GM19438 (cell line): ENCODE results near the gene MAGEB17.
"Not testable (repeated sequence)": the region's sequence is repeated elsewhere in the genome, so short reads cannot be mapped to it uniquely, and the experiment has no call there.

ENCODE experiments used
- ATAC-seq: cut with Tn5 transposase; IDR thresholded peaks from one replicate; pipeline ENCODE4 v1.9.1; 2021; ENCODE audit warnings: low read depth; ENCODE audit not compliant: unreplicated experiment

The MAGEB17 gene, protein sequence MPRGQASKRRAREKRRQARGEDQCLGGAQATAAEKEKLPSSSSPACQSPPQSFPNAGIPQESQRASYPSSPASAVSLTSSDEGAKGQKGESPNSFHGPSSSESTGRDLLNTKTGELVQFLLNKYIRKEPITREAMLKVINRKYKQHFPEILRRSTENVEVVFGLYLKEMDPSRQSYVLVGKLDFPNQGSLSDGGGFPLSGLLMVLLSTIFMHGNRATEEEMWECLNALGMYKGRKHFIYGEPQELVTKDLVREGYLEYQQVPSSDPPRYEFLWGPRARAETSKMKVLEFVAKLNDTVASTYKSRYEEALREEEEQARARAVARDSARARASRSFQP

GRCh38 chrX:16167181-16167580, at the start of gene MAGEB17:
Gene MAGEB17 (plus strand): TSS chrX:16167481. CDS start chrX:16170383, 2,902 bp downstream.
- ATAC-seq: no peak

DNA sequence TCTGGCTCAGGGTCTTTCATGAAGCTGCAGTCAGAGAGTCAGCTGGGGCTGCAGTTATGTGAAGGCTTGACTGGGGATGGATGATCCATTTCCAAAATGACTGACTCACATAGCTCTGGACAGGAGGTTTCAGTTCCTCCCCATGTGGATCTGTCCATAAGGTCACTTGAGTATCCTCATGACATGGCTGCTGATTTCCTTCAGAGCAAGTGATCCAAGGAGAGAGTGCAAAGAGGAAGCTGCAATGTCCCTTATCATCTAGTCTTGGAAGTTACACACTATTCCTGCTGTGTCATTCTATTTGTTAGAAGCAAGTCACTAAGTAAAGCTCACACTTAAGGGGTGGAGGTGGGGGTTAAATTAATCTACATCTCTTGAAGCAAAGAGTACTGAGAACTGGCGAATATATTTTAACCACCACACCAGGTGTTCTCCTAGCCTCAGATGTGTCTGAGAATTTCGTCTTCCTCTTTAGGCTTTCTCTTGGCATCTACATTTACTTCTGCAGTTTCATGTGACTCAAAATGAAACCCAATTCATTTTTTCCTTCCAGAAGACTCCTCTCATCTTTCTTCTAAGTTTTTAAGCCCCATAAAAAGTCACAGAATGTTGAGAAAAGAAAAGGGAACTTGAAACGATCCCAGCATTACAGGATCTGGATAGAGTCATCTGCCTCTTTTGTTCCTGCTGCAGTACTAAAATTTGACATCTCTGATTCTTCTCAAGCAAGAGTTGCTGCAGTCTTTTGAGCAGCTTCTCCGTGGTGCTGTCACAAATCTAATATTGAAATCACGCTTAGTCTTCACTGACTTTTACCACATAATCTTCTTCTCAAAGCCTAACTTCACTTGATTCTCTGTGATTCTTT, 47.7 kb upstream of the MAGEB17 start:
- ATAC-seq: peak; percentile 86

DNA sequence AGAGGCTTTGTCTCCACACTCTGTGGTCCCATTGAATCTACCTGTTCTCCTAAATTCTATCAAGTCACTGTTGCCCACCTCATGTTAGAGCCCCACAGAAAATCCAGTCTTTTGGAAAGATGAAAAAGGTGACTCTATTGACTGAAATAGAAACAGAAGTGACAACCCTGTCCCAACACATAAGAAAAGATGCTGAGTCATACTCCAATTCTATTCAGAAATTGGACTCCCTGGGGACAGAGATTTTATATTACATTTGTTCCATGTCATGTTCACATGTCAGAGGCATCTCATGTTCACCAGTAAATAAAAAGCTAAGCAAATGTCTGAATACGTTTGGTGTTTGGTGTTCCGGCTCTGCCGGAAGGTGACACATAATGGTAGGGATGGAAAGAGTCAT, 46.9 kb upstream of the MAGEB17 start:
- no peak for ATAC-seq

DNA sequence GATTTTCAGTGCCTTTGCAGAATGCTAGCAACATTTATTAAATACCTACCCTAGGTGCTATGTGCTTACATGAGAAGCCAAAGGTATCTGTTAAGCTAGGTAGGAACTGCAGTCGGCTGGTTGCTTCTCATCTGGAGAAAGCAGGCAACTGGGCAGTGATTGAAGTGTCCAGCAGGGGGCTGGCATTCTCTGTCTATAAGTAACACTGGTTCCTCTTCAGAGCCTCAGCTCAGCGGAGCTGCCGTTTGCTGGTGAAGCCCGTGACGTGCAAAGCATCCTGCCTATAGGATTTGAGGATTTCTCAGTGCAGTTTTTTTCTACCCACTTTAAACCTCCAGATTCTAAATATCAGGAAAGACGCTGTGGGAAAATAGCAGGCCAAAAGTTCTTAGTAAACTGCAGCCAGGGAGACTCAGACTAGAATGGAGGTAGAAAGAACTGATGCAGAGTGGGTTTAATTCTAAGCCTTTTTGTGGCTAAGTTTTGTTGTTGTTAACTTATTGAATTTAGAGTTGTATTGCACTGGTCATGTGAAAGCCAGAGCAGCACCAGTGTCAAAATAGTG, 44.0 kb upstream of the MAGEB17 start, which contains the start of gene GRPR:
GRPR (plus strand) TSS at position 344 of the 565 bp plus-strand sequence. CDS start 389 bp downstream, outside the sequence.
- peak; percentile 49 for ATAC-seq

DNA sequence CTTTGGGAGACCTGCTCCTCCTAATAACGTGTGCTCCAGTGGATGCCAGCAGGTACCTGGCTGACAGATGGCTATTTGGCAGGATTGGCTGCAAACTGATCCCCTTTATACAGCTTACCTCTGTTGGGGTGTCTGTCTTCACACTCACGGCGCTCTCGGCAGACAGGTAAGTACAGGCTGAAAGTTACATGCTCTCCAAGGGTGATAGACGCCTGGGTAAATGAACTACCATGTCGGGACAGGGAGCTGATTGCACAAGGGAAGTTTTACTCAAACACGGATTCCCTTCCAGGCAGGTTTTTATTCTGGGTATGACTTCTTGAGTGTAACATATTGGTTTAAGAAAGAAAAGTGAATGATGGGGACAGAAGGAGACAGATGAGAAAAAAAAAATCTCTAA, 43.1 kb upstream of the MAGEB17 start:
- no peak for ATAC-seq

DNA sequence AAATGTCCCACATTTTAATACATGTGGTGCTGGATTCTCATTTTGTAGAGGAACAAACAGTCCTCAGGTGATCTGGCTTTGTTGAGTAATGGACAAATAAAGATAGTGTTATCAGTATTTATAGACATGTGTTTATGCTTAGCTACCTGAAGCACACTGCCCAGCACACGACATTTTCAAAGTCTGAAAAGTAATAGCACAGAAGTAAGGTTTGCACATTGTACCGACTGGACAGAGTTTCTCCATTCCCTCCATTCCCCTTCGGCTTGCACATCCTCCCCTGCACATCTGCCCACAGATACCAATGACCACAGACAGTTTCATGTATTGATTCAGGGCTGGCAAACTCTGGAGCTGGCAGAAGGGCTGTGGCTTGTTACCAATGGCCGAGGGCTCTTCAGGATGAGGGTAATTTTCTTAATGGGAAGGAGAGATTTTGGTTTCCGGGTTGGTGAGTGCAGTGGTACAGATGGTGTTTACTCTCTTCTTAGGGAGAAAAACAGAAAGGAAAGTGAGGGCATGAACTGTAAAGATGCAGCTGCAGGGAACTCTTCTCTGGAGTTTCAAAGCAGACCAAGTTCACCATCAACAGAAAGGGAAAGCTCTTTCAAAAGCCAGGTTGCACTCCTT, 41.6 kb upstream of the MAGEB17 start:
- no peak for ATAC-seq

GRCh38 chrX:16130707-16131106, 36.6 kb upstream of the MAGEB17 start:
- ATAC-seq: no peak

DNA sequence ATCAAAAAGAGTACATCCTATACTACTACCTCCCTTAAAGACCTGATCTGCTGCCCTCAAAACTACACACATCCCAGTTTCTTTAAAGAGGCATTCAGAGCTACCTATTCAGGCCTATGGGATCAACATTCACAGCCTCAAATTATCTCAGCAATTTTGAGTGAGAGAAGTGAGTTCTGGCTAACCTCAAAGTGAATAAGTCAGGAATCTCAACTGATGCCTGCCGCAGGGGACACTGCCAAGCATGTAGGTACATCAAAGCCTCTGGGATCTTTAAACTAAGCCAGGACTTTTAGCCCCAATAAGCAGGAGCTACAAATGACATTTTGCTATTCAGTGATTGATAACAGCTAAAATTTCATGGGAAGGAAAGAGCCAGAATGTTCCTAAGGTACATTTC, 32.3 kb upstream of the MAGEB17 start:
- ATAC-seq: no peak

DNA sequence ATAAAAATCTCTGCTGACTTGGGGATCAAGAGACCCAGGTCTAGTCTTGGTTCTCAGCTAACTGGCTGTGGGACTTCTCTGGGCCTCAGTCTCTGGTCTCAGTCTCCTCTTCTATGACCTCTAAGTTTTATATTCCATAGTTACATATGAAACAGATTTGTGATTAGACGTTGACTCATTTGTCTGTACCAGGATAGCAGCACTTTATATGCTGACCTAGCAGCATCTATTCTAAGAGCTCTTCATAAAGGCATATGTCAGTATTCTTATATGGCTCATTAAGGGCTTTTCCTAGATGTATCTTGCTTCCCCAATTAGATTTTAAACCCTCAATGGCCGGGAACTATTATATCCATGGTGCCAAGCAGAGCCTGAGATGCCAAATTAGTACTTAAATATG, 31.2 kb upstream of the MAGEB17 start:
- no peak for ATAC-seq

- peak; percentile 85 for ATAC-seq
These were observed 29.7 kb upstream of the MAGEB17 start for GRCh38 chrX:16137416-16138107.

DNA sequence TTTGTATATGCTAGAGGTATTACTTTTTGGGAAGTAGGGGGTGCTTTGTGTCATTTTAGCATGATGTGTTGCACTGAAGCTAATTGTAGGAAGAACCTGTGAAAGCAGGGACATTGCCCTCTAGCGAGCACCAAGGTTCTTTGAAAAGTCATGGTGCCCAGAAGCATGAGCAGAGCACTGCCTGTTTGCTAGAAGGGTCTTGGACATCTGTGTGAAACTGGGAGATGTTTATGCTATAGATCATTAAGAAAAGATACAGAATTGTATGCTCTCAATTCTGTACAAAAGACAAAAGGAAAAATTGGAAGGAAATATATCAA, 29.2 kb upstream of the MAGEB17 start:
- no peak for ATAC-seq

DNA sequence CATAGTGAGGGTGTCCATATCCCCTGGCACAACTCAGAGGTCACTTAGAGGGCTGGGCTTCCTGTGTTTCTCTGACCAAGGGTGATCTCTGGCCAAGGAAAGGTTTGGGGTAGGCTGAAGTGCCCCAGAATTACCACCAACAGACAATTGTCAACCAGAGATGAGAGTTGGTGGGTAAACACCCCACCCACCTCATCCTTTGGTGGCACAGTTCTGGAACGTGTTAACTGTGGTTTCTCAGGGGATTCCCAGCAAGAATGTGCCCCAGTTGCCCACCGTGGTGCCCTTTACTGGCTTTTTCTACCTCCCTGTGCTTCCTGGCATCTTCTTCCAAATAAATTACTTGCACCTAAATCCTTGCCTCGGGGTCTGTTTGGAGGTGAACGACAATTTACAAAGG, 26.8 kb upstream of the MAGEB17 start:
- ATAC-seq: no peak

- ATAC-seq: no peak
These were observed 26.3 kb upstream of the MAGEB17 start for GRCh38 chrX:16140983-16141382.

DNA sequence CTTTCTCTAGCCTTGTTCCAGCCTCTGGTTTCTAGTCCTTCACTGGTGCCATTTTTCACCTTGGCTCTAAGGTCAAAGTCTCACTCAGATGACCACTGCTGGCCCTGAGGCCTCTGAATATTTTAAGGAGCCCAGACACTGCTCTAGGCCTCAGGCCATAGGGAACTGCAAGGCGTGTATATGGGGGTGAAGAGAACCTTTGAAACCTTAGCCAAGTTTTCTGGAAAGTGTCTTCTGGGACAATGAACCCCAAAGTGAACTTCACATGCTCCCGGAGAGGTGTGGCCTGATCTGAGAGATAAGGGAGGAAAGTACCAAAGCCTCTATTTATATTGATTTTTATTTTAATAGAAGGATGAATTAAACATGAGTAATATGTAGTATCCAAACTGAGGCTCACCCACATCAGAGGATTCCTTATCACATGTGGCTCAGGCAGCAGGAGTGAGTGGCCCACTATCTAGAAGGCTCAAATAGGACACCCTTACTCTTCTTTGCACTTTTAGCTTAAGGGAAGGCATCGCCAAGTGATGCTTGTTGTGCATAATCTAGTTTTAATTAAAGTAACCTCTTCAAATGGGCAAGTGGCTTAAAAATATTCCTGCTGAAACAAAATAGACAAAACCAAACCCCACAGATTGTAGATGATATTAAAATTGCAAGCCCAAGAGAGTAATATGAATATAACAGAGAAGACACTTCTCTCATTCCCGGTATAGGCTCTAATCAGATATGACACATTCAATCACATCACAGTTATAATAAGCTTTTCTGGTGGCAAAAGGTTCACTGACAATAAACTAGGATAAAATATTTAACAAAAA, 25.6 kb upstream of the MAGEB17 start:
- ATAC-seq: no peak

- no peak for ATAC-seq
These were observed 25.1 kb upstream of the MAGEB17 start for GRCh38 chrX:16142246-16142558.

DNA sequence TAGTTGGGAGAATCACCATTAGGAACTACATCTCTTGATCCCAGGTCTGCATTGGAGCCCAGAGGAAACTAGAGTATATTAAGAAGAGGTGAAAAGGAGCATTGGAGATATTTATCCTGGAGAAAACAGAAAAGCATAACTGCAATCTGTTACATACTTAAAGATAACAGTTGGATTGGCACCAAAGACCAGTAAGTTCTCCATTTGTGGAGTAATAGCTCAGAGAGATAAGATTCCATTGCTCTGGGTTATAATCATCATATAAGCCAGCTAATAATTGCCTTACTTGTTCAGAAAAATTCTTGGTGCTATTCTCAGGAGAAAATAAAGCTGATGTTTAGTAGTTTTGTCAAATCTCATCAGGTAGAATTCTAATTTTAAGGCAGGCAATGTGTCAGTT, 23.3 kb upstream of the MAGEB17 start:
- ATAC-seq: no peak

GRCh38 chrX:16144420-16144819, 22.9 kb upstream of the MAGEB17 start:
- ATAC-seq: no peak

DNA sequence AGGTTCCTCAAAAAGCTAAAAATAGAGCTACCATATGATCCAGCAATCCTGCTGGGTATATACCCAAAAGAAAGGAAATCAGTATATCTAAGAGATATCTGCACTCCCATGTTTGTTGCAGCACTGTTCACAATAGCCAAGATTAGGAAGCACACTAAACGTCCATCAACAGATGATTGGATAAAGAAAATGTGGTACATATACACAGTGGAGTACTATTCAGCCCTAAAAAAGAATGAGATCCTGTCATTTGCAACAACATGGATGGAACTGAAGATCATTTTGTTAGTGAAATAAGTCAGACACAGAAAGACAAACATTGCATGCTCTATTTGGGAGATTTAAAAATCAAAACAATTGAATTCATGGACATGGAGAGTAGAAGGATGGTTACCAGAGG, 22.2 kb upstream of the MAGEB17 start:
- not testable (repeated sequence) for ATAC-seq

GRCh38 chrX:16145656-16146055, 21.6 kb upstream of the MAGEB17 start:
- ATAC-seq: no peak

GRCh38 chrX:16148896-16149295, 18.4 kb upstream of the MAGEB17 start:
- ATAC-seq: no peak
